ENCODE results near the gene CAST. TPM values are rescaled to one million over a fixed set of nuclear protein-coding genes. Genes with fewer than 3 reads are reported as not detected.

The CAST gene
- total RNA-seq, 1 donor from 2014 or later, result 97.0 TPM

DNA sequence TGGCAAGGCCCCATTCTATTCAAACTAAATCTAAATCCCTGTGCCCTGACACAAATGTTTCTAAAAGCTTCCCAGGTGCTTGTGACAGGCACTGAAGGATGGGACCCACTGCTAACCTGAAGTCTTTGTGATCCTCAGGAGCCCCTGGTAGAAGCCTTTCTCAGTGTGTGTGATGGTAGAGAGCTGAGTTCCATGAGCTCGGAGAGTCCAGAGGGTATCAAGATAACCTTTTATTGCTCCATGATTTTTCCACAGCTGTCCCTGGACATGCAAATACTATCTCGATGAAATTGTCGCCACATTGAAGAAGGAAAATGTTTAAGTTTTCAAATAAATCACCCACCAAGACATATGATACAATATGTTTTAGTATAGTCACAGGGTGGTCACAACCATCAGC, 7.7 kb downstream of the CAST start:
- H3K9me3 Mint-ChIP-seq (ENCODE audit: low read depth), result no peaks in the 10 kb centered on the region
- TF ChIP-seq, protein P1, sequence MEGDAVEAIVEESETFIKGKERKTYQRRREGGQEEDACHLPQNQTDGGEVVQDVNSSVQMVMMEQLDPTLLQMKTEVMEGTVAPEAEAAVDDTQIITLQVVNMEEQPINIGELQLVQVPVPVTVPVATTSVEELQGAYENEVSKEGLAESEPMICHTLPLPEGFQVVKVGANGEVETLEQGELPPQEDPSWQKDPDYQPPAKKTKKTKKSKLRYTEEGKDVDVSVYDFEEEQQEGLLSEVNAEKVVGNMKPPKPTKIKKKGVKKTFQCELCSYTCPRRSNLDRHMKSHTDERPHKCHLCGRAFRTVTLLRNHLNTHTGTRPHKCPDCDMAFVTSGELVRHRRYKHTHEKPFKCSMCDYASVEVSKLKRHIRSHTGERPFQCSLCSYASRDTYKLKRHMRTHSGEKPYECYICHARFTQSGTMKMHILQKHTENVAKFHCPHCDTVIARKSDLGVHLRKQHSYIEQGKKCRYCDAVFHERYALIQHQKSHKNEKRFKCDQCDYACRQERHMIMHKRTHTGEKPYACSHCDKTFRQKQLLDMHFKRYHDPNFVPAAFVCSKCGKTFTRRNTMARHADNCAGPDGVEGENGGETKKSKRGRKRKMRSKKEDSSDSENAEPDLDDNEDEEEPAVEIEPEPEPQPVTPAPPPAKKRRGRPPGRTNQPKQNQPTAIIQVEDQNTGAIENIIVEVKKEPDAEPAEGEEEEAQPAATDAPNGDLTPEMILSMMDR (IDR thresholded peaks at IDR 0.05; ENCODE audit: unreplicated experiment), result no peak
- DNase-seq (ENCODE audit: low spot score, unreplicated experiment), result no peak
- H3K27ac Mint-ChIP-seq, result no peak overlapping the region
- no peak overlapping the region for H3K4me3 Mint-ChIP-seq (ENCODE audit: low read depth)
- peaks cover 23% of the 10 kb centered on the region for H3K4me1 Mint-ChIP-seq (ENCODE audit: low read depth)
- H3K36me3 Mint-ChIP-seq (ENCODE audit: insufficient read depth), result peaks cover 2% of the 10 kb centered on the region
- H3K27me3 Mint-ChIP-seq, result no peaks in the 10 kb centered on the region

DNA sequence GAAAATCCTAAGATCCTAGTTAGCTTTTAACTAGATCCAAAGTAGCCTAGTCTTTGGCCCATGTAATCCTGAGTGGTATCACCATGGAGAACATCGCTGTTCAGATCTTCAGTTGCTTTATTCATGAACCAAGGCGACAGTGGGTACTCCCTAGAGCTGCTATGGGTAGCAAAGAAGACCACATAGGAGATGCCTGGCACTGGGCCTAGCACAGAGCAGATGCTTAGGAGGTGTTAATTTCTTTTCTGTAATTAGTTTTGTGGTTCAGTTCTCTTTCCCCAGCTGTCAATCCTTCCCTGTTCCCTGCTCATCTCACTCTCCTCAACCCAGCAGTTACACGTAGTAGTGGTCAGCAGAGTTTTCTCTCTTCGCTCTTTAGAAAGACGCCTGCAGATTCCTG, 9.3 kb downstream of the CAST start:
- TF ChIP-seq, protein P1 (IDR thresholded peaks at IDR 0.05; ENCODE audit: unreplicated experiment), result no peak
- no peak overlapping the region for H3K4me3 Mint-ChIP-seq (ENCODE audit: low read depth)
- H3K9me3 Mint-ChIP-seq (ENCODE audit: low read depth), result no peaks in the 10 kb centered on the region
- no peaks in the 10 kb centered on the region for H3K27me3 Mint-ChIP-seq
- peaks cover 22% of the 10 kb centered on the region for H3K4me1 Mint-ChIP-seq (ENCODE audit: low read depth)
- H3K27ac Mint-ChIP-seq, result no peak overlapping the region
- peaks cover 2% of the 10 kb centered on the region for H3K36me3 Mint-ChIP-seq (ENCODE audit: insufficient read depth)
- DNase-seq (ENCODE audit: low spot score, unreplicated experiment), result no peak

- Mint-ChIP-seq H3K4me3 (ENCODE audit: low read depth) (no peak overlapping the region), H3K4me1 (ENCODE audit: low read depth) (peaks cover 21% of the 10 kb centered on the region), H3K36me3 (ENCODE audit: insufficient read depth) (peaks cover under 1% of the 10 kb centered on the region), H3K27ac (no peak overlapping the region), H3K27me3 (no peaks in the 10 kb centered on the region), H3K9me3 (ENCODE audit: low read depth) (no peaks in the 10 kb centered on the region)
- DNase-seq (ENCODE audit: low spot score, unreplicated experiment), result no peak
- TF ChIP-seq, protein P1 (IDR thresholded peaks at IDR 0.05; ENCODE audit: unreplicated experiment), result no peak
Measured at GRCh38 chr5:96673127-96673526, 11.0 kb downstream of the CAST start.

- no peak overlapping the region for H3K4me3 Mint-ChIP-seq (ENCODE audit: low read depth)
- no peak overlapping the region for H3K27ac Mint-ChIP-seq
- H3K36me3 Mint-ChIP-seq (ENCODE audit: insufficient read depth), result peaks cover 2% of the 10 kb centered on the region
- H3K9me3 Mint-ChIP-seq (ENCODE audit: low read depth), result no peaks in the 10 kb centered on the region
- peaks cover 13% of the 10 kb centered on the region for H3K4me1 Mint-ChIP-seq (ENCODE audit: low read depth)
- no peaks in the 10 kb centered on the region for H3K27me3 Mint-ChIP-seq
- TF ChIP-seq, protein P1 (IDR thresholded peaks at IDR 0.05; ENCODE audit: unreplicated experiment), result no peak
- DNase-seq (ENCODE audit: low spot score, unreplicated experiment), result no peak
Measured at GRCh38 chr5:96675882-96676281, 13.7 kb downstream of the CAST start.

DNA sequence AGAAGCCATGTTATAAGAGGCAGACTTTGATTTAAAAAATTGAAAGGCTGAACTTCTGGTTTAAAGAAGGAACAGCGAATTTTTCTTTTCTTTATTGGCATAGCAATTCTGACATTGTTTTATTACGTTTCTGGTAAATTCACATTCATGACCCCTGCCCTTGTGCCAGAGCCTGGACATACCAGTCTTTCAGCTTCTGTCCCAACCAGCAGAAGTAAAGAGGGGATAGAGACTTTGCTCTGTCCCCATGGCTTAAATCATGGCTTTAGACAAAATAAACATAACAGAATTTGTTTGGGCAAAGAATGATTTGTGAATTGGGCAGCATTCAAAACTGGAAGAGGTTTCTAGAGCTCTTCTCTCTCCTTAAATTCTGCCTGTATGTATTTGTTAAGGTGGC, 15.3 kb downstream of the CAST start:
- TF ChIP-seq, protein P1 (IDR thresholded peaks at IDR 0.05; ENCODE audit: unreplicated experiment), result no peak
- no peak overlapping the region for H3K4me3 Mint-ChIP-seq (ENCODE audit: low read depth)
- DNase-seq (ENCODE audit: low spot score, unreplicated experiment), result no peak
- no peaks in the 10 kb centered on the region for H3K9me3 Mint-ChIP-seq (ENCODE audit: low read depth)
- H3K27ac Mint-ChIP-seq, result no peak overlapping the region
- peaks cover 7% of the 10 kb centered on the region for H3K36me3 Mint-ChIP-seq (ENCODE audit: insufficient read depth)
- peaks cover 4% of the 10 kb centered on the region for H3K4me1 Mint-ChIP-seq (ENCODE audit: low read depth)
- H3K27me3 Mint-ChIP-seq, result no peaks in the 10 kb centered on the region
